ENCODE results near the gene ITPR2.

Gene ITPR2

DNA sequence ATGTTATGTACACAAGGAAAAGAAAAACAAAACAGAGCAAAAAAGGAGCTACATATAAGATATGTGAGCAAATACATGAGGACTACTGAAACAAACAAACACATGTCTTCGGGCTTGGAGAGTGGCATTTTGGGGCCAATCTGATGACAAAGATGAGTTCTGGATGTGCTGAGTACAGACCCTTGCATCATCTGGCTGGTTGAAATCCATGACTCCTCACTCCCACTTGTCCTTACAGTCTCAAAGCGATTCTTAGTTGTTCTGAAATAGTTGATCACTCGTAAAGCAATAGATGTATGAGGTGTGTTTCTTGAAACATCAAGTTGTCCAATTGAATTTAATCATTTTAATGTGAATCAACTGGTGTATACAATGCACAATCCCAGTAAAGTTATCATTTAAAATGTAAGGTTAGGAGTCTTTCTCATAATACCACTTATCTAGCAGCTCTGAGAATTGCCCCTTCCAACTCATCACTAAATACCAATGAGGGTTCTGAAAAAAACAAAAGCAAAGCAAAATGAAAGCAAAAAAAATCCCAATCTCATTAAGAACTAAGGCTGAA is 136.9 kb downstream of the ITPR2 start:
- TF ChIP-seq CTCF (IDR thresholded peaks at IDR 0.05; ENCODE audit: low read depth, low read length, missing control alignments) = no peak
- no peak overlapping the region for H3K4me3 ChIP-seq (ENCODE audit: low read depth, low read length)
- DNase-seq (ENCODE audit: low read depth) = no peak

DNA sequence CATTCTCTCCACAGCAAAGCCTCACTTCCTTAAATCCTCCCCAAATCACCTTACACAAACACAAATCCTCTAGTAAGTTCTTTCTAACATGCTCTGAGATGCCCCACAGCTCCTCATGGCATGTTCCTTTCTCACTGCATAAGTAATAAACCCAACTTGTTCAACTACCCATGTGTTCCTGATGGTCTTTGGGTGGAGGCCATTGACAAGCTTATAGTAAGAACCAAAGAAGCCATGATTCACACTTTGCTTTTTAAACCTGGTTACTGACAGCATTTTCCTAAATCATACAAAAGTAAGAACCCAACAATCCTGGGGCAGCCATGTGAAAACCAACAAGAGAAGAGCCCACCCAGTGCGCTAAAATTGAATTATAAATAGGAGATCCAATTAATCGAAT is 138.6 kb downstream of the ITPR2 start:
- no peak for DNase-seq (ENCODE audit: low read depth)
- TF ChIP-seq CTCF (IDR thresholded peaks at IDR 0.05; ENCODE audit: low read depth, low read length, missing control alignments) = no peak
- no peak overlapping the region for H3K4me3 ChIP-seq (ENCODE audit: low read depth, low read length)

GRCh38 chr12:26692407-26692806 is 140.6 kb downstream of the ITPR2 start:
- no peak for TF ChIP-seq CTCF (IDR thresholded peaks at IDR 0.05; ENCODE audit: low read depth, low read length, missing control alignments)
- no peak for DNase-seq (ENCODE audit: low read depth)
- no peak overlapping the region for H3K4me3 ChIP-seq (ENCODE audit: low read depth, low read length)

- DNase-seq (ENCODE audit: low read depth) = no peak
- no peak for TF ChIP-seq CTCF (IDR thresholded peaks at IDR 0.05; ENCODE audit: low read depth, low read length, missing control alignments)
- H3K4me3 ChIP-seq (ENCODE audit: low read depth, low read length) = no peak overlapping the region
These were observed 141.6 kb downstream of the ITPR2 start for GRCh38 chr12:26691234-26691970.

DNA sequence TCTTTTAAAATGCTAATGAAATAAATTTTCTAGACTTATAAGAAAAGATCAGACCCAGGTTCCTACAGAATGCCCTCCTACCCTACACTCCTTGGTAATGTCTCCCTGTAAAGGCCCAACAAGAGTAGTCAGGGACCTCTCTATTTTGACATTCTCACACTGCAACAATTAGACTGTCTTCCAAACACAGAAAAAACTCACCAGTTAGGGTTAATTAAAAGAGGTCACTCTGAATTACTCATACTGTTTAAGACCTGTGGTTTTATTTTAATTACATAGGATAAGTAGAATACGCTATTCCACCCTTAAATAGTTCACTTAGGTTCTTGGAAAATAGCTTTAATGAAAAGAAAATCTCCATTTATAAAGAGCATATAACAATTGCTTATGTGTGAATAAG is 142.4 kb downstream of the ITPR2 start:
- H3K4me3 ChIP-seq (ENCODE audit: low read depth, low read length) = no peak overlapping the region
- no peak for TF ChIP-seq CTCF (IDR thresholded peaks at IDR 0.05; ENCODE audit: low read depth, low read length, missing control alignments)
- no peak for DNase-seq (ENCODE audit: low read depth)

DNA sequence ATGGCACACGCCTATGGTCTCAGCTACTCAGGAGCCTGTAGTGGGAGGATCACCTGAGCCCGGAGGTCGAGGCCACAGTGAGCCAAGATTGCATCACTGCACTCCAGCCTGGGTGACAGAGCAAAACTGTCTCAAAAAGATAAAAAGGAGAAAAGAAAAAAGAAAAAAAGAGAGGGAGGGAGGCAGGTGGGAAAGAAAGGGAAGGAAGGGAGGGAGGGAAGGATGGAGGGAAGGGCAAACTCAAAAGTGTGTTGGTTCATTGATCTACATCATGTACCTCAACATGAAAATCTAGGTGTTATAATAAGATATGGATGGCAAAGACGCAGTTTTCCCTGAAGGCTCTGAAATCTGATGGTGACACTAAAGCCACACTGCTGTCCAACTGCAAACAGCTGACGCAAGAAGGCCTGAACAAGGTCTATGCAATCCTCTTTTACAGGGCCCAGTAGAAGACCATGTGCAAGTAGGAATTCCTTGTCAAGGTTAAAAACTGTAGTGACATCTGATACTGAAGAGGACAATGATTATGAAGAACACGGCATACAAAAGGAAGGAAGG is 143.6 kb downstream of the ITPR2 start:
- no peak for TF ChIP-seq CTCF (IDR thresholded peaks at IDR 0.05; ENCODE audit: low read depth, low read length, missing control alignments)
- H3K4me3 ChIP-seq (ENCODE audit: low read depth, low read length) = no peak overlapping the region

More for the DNA sequence above, 143.6 kb downstream of the ITPR2 start:
- DNase-seq (ENCODE audit: low read depth) = no peak
